NCI-H2029 (cell line): ENCODE data around the gene KRTAP17-1.
"Not testable (repeated sequence)": the region's sequence is repeated elsewhere in the genome, so short reads cannot be mapped to it uniquely, and the experiment has no call there.

Experiments used
- DNase-seq: peaks from one replicate; lab custom pipeline; 2025; lab: John Stamatoyannopoulos, UW

The KRTAP17-1 gene

DNA sequence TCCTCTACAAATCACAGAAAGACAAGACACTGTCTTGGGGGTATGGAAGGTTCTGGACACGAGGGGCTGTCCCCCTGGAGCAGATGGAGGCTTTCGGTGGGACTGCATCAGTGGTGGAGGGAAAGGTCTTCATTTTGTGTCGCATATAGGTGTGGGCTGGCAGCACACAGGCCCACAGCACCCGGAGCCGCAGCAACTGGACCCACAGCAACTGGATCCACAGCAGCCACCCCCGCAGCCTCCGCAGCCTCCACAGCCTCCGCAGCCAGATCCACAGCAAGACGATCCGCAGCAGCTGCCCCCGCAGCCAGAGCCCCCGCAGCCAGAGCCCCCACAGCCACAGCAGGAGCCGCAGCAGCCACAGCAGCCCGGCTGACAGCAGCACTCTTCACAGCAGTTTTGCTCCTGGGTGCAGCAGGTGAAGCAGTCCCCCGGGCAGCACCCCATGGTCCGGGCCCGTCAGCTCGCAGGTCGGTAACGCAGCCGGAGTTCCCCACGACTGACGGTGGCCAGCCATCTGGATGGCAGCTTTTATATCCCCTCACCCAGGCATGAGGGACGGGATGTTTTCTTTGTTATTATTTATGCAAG lies at the start of gene KRTAP17-1:
KRTAP17-1 (minus strand) TSS at position 507 of the 591 bp plus-strand sequence; CDS start at position 447, 60 bp downstream.
- DNase-seq = no peak

GRCh38 chr17:41363881-41364280 lies 48.4 kb upstream of the KRTAP17-1 start:
- DNase-seq = no peak

- no peak for DNase-seq
Observed at GRCh38 chr17:41360296-41360995, 44.9 kb upstream of the KRTAP17-1 start.

- no peak for DNase-seq
Observed at GRCh38 chr17:41354536-41354935, 39.0 kb upstream of the KRTAP17-1 start.

DNA sequence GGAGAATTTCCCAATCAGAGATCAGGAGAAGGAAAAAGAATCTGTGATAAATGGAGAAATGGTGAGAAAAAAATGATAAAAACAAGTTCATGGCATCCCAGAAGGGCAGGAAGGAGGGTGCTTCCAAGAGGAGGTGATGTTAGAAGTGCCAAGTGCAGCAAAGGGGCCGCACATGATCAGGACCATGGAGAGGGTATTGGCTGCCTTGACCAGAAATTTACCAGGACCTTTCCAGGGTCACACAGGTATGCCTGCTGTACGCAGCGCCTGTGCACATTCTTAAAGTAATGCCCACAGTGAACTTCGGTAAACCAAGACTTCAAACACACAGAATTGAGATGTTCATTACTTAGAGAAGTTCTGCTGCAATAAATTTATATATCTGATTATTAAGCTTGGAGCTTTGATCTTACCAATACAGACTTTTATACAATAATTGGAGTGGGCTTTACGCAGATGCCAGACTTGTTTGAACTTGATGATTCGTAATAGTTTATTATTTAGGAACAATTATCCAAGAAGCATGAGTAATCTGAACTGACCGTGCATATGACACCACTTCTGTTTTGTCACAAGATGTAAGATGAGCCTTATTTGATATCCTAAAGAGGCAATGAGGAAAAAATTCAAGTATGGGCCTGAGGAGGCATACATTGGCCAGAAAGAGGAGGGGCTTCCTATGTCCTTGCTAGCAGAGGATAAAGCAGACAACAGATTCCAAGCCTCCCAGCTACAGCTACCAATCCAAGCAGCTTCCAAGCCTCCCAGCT lies 37.3 kb upstream of the KRTAP17-1 start:
- DNase-seq = no peak

- no peak for DNase-seq
Observed at GRCh38 chr17:41351177-41351576, 35.7 kb upstream of the KRTAP17-1 start.

DNA sequence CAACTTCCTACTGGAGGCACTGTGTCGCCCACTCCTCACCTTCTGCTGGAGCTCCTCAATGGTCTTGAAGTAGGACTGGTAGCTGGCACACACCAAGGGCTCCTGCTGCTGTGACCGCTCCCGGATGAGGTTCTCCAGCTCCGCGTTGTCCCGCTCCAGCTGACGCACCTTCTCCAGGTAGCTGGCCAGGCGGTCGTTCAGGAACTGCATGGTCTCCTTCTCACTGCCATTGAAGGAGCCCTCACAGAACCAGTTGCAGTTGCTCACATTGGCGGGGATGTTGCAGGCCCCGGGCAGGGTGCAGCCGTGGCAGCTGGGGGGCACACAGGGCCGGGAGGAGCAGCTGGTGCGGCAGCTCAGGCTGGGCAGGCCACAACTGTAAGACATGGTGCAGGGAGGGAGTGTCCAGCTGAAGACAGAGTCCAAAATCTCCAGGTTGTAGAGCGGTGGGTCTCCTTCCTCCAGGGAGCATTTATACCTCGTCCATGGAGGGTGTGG lies 34.9 kb upstream of the KRTAP17-1 start, which contains the start of gene KRT33A:
KRT33A (minus strand) TSS at position 448 of the 498 bp plus-strand sequence; CDS start at position 387, 61 bp downstream.
- DNase-seq = not testable (repeated sequence)

DNA sequence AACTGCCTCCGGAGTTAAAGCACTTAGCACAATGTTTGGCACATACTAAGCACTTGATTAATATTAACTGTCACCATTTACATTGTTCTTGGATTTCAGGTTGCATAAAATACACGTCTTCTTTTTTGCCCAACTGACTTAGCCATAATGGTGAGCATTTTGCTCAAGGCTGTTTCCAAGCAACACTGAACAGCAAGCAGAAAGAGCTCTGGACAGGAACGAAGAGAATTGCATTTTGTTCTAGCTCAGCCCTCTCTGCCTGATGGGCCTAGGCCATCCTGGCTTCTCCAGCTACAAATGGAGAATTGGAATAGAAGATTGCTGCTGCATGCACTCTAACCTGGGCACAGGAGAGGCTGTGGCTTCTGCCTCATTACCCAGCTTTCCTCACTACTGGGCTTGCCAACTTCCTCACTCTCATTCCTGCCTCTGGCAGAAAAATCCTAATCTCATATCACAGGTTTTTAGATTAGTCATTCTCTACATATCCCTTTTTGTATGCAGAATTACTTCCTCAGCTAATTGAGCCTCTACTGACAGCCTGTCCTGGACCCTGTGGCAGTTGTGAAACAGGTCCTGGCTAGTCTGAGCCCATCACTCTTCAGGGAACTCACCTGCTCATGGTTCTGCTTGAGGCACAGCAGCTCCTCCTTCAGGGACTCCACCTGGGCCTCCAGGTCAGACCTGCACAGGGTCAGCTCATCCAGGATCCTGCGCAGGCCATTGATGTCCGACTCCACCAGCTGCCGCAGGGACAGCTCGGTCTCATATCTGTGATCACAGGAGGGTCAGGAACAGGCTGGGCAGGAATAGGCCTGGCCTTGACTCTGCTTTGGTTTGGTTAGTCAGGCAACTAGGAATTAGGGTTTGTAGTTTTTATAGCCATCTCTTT lies 32.6 kb upstream of the KRTAP17-1 start:
- no peak for DNase-seq

- DNase-seq = not testable (repeated sequence)
Observed at GRCh38 chr17:41346421-41346820, 30.9 kb upstream of the KRTAP17-1 start.

GRCh38 chr17:41345992-41346391 lies 30.5 kb upstream of the KRTAP17-1 start:
- DNase-seq = no peak

GRCh38 chr17:41343029-41343428 lies 27.5 kb upstream of the KRTAP17-1 start:
- DNase-seq = no peak

- DNase-seq = no peak
Observed at GRCh38 chr17:41340934-41341861, 25.7 kb upstream of the KRTAP17-1 start.

- no peak for DNase-seq
Observed at GRCh38 chr17:41340494-41340893, 25.0 kb upstream of the KRTAP17-1 start.

GRCh38 chr17:41339571-41340172 lies 24.2 kb upstream of the KRTAP17-1 start:
- no peak for DNase-seq

DNA sequence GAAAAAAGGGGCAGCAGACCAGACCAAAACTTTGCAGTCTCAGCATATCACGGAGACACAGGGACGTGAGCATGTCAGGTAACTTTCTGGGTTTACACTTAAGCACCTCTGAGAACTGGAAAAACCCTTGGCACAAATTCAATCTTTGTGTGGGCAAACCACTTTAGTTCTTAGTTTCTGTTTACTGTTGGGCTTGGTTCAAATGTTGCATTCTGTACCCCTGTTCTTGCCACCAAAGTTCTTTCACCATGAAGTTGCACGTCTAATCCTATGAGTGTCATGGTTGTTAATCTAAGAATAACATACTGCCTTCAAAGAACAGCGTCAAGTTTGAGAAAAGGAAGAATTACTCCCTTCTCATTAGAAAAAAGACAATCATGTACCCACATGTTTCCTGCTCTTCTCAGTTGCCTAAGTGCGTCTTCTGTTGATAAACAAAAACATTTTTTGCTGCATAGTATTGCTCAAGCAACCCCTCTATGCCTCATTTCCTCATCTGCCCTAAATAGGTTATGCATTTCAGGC lies 23.5 kb upstream of the KRTAP17-1 start:
- DNase-seq = no peak

GRCh38 chr17:41335747-41336146 lies 20.2 kb upstream of the KRTAP17-1 start:
- DNase-seq = no peak

GRCh38 chr17:41334385-41335305 lies 19.1 kb upstream of the KRTAP17-1 start:
- no peak for DNase-seq

- no peak for DNase-seq
Observed at GRCh38 chr17:41333836-41334235, 18.3 kb upstream of the KRTAP17-1 start.

GRCh38 chr17:41333098-41333497 lies 17.6 kb upstream of the KRTAP17-1 start:
- DNase-seq = no peak
